Raji (cell line): ENCODE results near the gene CCDC12.
A peak's percentile ranks its signal among the peaks of the same experiment; 100 is the strongest.

ENCODE experiments used
- POLR2A ChIP-seq: IDR thresholded peaks from 2 replicates; pipeline ENCODE4 v1.6.1; 2011; ENCODE audit warnings: low read depth, low read length, control low read depth; ENCODE audit not compliant: insufficient read depth

CCDC12 gene

DNA sequence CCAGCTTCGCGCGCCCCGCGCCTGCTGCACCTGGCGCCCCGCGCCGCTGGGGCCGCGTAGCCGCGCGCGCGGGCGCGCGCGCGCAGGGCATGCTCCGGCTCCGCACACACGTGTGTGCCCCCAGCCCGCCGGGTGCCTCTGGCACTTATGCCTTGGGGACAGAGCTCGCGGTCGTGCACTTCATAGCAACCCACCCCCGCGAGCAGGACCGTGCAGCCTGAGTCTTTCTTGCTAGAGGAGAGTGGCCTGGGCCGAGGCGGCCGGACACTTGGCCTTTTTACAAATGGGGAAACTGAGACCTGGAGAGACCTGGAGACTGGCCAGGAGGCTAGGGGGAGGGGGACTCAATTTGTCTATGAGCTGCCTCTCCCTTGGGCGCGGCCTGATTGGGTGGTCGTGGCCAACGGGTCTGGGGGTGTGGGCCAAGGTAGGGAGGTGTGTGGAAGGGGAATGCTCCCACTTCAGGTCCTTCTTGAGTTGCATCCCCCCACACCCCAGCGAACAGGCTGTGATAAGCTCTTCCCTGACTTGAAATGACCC lies 3.5 kb upstream of the CCDC12 start:
- no peak for TF ChIP-seq POLR2A

DNA sequence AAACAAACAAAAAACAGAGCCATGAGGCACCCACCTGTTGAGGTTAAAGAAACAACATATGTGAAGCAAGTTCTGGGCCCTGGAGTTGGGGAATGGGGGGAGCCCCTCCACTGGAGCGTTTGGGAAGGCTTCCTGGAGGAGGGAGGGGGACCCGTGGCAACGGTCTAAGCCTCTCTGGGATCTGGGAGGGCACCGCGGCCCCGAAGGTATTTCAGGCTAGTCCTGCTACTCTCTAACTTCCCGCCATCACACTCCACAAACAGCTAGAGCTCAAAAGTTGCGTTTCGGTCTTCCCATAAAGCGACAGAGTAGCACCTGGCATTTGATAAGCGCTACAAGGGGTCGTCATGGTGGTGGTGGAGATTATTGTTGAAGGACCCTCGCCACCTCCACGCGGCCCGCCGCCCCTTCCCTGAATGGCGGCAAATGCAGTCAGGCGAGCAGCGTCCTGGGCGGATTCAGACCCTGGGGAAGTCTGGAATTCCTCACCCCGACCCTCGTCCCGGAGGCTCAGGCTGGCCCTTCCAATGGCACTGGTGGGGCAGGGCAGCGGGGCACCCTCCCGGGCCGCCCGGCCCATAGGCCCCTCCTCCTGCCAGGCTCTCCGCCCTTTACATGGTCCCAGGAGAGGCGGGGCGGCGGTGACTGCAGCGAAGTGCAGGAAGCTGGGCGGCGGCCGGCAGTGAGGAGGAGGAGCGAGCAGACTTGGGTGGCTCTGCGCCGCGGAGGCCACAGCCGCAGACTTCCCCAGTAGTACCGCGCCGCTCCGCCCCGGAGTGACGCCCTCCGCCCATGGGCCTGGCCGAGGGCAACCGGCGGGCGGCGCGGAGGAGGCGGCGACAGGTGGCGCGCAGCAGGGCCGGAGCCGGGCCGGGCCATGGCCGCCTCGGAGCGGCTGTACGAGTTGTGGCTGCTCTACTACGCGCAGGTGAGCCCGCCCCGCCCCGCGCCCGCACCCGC lies 2.7 kb upstream of the CCDC12 start, which contains the start of gene NBEAL2:
Gene NBEAL2 (plus strand): TSS at position 682 of the 960 bp plus-strand sequence. CDS start 196 bp downstream, at position 878.
- peak; percentile 84 for TF ChIP-seq POLR2A

DNA sequence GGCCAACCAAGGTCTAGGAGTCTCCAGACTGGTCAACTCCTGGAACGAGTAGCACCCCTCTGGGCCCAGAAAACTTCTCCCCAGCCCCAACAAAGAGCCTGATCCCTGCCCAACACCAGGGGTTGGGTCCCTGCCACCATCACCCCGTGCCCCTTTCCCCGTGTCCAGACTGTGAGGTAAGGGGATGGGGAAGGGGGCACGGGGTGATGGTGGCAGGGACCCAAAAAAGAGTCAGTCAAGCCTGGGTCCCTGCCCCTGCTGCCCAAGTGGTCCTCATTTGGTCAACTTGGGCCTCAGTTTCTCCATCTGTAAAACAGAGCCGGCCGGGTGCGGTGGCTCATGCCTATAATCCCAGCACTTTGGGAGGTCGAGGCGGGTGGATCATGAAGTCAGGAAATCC lies 1.8 kb upstream of the CCDC12 start:
- no peak for TF ChIP-seq POLR2A

DNA sequence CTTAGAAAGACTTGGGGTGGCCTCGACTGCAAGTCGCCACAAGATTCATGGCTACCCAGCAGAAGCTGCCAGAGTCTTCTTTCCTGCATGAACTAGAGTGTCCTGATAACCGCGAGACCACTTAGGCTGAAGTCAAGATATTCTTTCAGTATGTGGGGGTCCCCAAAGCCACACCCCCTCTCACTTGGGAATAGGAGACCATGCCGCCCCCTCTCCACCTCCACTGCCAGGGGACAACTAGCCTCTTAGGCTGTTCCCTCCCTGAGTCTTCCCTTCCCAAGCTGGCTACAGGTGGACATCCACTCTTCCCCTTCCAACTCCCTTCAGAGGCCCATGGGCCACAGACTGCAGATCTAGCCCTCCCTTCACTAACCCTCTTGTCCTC lies 1.3 kb upstream of the CCDC12 start:
- no peak for TF ChIP-seq POLR2A

DNA sequence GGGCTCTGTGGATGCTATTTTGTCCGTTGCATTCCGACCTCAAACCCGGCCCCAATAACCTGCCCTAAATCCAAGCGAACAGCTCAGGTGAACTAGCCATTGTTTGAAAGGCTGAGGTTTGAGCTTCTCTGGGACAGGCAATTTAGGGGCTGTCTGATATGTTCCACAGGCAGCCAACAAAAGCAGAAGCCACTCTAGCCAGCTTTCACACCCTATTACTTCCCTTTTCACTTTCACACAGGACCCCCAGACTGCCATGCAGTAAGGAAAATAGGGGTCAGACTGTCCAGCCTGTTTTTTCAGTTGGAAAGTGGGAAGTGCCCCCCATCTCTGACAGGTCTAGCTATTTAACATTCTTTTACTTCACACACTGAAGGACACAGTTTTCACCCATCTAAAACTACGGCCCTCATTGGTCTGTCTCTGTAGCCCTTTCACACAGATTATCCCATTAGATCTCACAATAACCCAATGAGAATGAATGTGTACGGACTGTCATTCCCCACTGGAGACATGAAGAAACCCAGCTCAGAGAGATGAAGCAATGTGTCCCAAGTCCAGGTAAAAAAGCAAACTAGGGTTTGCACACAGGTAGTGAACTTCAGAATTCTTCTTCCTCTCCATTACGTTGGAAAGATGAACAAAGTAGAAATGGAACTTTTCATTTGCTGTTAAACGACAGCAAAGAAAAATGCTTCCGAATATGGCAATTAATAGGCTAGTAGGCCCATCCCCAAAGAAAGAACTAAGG lies 1.9 kb downstream of the CCDC12 start:
- TF ChIP-seq POLR2A, result no peak

DNA sequence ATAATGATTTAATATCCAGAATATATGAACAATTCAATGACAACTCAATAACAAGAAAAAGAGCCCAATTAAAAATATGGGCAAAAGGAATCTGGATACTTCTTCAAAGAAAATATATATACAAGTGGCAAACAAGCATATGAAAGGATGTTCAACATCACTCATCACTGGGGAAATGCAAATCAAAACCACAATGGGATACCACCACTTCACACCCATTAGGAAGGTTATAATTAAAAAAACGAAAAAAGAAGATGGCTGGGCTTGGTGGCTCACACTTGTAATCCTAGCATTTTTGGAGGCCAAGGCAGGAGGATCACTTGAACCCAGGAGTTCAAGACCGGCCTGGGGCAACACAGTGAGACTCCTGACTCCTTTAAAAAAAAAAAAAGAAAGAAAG lies 4.1 kb downstream of the CCDC12 start:
- no peak for TF ChIP-seq POLR2A

DNA sequence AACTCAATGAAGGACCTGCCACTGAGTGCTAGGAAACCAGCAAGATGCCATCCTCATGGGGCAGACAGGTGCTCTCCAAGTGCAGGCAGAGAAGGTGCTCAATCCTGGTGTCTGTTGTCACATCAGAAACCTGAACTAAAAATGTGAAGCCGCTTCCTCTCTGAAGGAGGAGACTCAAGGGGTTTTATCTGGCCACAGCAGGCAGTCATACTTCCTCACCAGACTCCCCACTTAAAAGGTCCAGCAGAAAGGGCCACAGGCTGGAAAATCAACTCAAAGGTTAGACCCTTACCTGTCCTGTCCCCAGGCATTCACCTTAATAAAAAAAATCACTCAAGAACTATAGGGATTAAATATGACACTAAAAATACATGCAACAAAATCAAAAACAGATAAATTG lies 4.8 kb downstream of the CCDC12 start:
- TF ChIP-seq POLR2A, result no peak

DNA sequence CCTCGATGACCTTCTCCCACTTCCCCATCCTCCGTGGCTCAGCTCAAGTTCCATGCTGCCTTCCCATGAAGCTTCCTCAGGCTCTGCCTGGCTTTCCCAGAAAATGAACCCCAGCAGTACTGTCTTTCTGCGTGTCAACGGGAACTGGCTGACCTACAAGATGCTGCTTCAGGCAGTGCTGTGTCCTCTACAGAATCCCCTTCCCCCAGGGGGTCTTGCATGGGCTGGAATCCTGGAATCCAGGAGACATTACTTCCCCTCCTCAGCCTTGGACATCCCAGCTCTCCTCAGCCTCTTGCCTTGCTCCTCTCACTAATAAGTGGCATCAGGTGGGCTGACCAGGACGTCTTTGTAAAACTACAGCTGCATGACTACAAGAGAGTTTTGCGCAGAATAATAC lies 5.4 kb downstream of the CCDC12 start:
- TF ChIP-seq POLR2A, result no peak

DNA sequence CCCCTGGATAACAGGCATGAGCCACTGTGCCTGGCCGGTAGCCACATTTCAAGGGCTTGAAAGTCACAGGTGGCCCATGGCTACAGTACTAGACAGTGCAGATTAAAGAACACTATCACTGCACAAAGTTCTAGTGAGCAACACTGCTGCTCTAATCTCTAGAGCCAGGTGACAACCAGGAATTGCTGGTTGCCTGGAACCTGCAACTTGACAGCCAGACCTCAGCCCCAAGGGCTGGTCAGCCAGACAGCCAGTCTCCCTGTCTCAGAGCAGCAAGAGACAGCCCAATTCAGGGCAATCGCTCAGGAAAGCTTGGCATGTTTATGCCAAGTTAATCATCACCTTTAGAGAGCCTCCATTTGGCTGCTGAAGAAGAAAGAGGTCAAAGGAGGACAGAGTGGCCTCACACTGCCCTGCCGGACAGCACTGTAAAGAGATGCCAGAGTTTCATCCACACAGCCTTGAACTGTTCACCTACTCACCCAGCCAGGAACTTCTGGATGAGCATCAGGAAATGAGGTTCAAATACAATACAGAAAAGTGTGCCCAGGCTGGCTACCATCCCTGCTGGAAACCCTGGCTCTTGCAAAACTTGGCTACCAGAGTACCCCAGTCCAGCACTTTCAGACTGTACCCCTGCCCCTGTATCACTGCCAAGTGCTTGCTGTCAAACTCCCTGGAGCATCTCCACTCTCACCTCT lies 6.0 kb downstream of the CCDC12 start:
- no peak for TF ChIP-seq POLR2A

DNA sequence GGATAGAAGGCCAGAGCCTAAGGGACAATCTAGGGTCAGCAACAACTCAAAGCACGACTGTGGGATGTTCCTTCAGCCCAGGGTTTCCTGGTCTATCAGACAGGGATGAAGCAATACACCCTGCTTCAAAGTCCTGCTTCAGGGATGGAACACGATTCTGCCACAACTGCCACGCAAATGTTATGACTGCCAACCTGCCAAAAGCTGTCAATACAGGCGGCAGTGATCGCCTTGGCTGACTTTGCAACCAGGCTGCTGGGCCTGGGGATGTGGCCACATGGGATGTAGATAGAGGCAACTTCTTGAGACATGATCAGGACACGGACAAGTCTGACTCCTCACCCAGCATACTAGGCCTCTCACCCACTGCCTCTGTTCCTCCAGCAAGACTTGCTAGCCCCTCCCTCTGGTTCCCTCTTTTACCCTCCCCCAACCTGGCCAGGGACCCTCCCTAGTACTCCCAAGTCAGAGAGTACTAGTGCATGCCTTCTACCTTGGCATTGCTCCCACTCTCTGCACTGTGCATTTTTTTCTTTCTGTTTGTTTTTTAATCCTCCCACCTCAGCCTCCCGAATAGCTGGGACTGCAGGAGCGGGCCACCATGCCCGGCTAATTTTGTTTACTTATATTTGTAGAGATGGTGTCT lies 7.6 kb downstream of the CCDC12 start:
- TF ChIP-seq POLR2A, result no peak

DNA sequence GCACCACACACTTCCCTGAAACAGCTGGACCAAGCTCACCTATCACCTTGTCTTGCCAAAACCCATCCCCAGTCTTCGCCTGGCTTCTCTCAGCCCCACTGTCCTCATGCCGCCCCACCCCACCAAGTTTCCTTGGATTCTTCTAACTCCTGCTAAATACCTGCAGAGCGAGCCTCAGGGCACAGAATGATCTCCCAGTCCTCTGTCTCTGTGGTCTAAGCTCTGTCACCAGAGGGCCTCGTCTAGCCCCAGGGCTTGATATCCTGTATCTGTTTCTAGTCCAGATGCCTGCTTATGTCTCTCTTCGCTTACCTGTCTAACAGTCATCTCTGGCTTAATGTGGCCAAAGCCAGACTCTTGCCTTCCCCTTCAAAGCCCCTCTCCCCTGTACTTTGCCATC lies 9.7 kb downstream of the CCDC12 start:
- TF ChIP-seq POLR2A, result no peak

DNA sequence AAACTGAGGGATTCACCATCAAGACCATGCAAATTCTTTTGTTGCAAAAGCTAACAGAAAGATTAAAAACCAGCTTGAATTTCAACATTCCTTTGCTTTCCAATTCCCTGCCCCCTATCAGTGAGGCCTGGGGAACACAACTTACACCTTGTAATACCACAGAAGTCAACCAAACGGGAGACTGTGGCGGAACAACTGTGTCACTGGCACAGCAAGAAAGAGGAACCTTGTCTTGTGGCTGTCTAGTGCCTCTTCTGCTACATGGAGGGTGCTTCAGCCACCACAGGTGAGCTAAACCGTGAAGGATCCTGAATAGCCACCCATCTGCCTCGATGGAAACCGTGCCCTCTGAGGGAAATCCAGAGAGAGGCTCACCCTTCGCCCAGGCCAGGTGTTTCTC lies 11.4 kb downstream of the CCDC12 start:
- TF ChIP-seq POLR2A, result no peak

DNA sequence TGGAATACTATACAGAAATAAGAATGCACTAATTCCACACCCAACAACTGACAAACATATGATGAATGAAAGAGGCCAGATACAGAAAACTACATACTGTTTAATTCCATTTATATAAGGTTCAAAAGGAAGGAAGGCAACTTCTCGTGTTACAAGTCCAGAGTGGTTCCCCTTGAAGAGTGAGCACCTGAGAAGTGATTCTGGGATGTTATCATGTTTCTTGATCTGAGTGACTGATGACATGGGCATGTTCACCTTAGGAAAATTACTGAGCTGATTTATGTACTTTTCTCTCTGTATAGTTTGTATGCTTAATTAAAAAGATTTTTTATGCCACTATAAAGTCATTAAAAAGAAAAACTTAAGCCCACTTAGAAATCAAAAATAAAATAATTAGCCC lies 13.6 kb downstream of the CCDC12 start:
- TF ChIP-seq POLR2A, result no peak

DNA sequence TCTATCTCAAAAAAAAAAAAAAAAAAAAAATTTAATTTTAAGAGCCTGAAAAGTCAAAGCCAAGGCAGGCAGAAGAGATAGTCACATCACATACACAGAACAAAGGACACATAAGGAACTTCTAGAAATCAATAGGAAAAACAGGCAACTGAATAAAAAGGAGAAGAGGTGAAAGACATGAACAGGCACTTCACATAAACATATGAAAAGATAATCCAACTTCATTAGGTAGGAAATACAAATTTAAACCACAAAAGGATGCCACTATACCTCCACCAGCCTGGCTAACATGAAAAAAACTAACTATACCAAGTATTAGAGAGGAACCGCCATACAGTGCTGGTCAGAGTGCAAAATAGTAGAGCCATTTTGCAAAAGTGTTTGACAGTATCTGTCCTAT lies 14.1 kb downstream of the CCDC12 start:
- TF ChIP-seq POLR2A, result no peak

DNA sequence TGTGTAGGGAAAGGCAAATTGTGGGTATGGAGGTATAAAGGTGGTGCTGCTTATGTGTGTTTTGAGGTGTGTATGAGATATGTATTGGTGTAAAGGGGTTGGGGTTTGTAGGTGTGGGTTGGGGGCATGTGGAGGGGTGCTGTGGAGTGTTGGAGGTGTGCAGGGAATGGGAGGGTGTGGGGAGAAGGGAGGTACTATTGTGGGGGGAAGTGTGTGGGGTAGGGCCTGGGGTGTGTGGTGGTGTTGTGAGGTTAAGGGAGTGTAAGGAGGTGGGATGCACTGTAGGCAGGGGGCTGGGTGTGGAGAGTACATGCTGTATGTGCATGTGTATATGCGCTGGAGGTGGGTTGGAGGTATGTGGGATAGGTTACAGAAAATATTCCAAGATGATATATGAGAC lies 15.7 kb downstream of the CCDC12 start:
- TF ChIP-seq POLR2A, result no peak
